Sciatic nerve (tissue), 2 donors: ENCODE data around the gene TP53TG5. TPM values are rescaled to one million over a fixed set of nuclear protein-coding genes. Genes with fewer than 3 reads are reported as not detected.
A peak's percentile ranks its signal among the peaks of the same experiment; 100 is the strongest.

Experiments
- ATAC-seq: fragments of 200-7000 bp; cut with Tn5 transposase; one replicate; pipeline ENCODE4 v1.9.1; 2020; ENCODE audit warnings: mild to moderate bottlenecking, moderate library complexity
- DNase-seq: peaks from one replicate; pipeline ENCODE4 v3.0.0-alpha.2; 2020; ENCODE audit warnings: low spot score
- intact Hi-C: fragments of 100-400 bp; cut with DNase I; formaldehyde crosslinking; loops from one replicate; pipeline ENCODE4 v1.14.2; 2022
- total RNA-seq: library from RNA; stranded (reverse); fragmentation: NEBNext Ultra II Directional; extraction: Animal tissue kit (Norgen Biotek cat#: 25700); gene quantifications from one replicate; pipeline ENCODE4 v1.2.1, GENCODE V29; 2021
- donor health status: DM: no; HTN: no; CAD: no.
- donor health status: DM: no; HTN: no; CAD: no.

TP53TG5 gene
- total RNA-seq, 1 donor from 2014 or later: not detected

GRCh38 chr20:45370571-45371160 is 7.5 kb downstream of the TP53TG5 start:
- DNase-seq (no peak), ATAC-seq (no peak)
- intact Hi-C loops: no loop called here

- intact Hi-C loops: no loop called here
- ATAC-seq (no peak), DNase-seq (no peak)
Observed at GRCh38 chr20:45368221-45368980, 9.7 kb downstream of the TP53TG5 start.

- no peak for ATAC-seq
- intact Hi-C loops: no loop called here
- no peak for DNase-seq
Observed at GRCh38 chr20:45367126-45367525, 11.0 kb downstream of the TP53TG5 start.

GRCh38 chr20:45366631-45367030 is 11.5 kb downstream of the TP53TG5 start:
- ATAC-seq (no peak), DNase-seq (peak; percentile 30)
- intact Hi-C loops: no loop called here

GRCh38 chr20:45366192-45366591 is 11.9 kb downstream of the TP53TG5 start:
- DNase-seq: no peak
- ATAC-seq: no peak
- intact Hi-C loops: no loop called here

GRCh38 chr20:45365444-45365970 is 12.6 kb downstream of the TP53TG5 start:
- DNase-seq (peak; percentile 48), ATAC-seq (no peak)
- intact Hi-C loops: no loop called here

GRCh38 chr20:45363611-45364492 is 14.3 kb downstream of the TP53TG5 start:
- DNase-seq (peak; percentile 31), ATAC-seq (no peak)
- intact Hi-C loops: no loop called here

GRCh38 chr20:45362804-45363610 is 15.1 kb downstream of the TP53TG5 start, which contains the start of gene SYS1:
TSS of gene SYS1 (plus strand) at chr20:45363156. CDS start at chr20:45363532, 376 bp downstream.
- intact Hi-C loops: no loop called here
- ATAC-seq (peak; percentile 94), DNase-seq (peak; percentile 100)

GRCh38 chr20:45361793-45362192 is 16.3 kb downstream of the TP53TG5 start:
- intact Hi-C loops: no loop called here
- ATAC-seq (no peak), DNase-seq (no peak)

- intact Hi-C loops: no loop called here
- DNase-seq (peak; percentile 72), ATAC-seq (no peak)
Observed at GRCh38 chr20:45359406-45360148, 18.5 kb downstream of the TP53TG5 start.

- peak; percentile 63 for DNase-seq
- intact Hi-C loops: no loop called here
- peak; percentile 59 for ATAC-seq
Observed at GRCh38 chr20:45359069-45359405, 19.1 kb downstream of the TP53TG5 start.

- ATAC-seq (peak; percentile 79), DNase-seq (peak; percentile 86)
- intact Hi-C loops: no loop called here
Observed at GRCh38 chr20:45358282-45359068, 19.6 kb downstream of the TP53TG5 start.

- ATAC-seq: no peak
- DNase-seq: no peak
- intact Hi-C loops: no loop called here
Observed at GRCh38 chr20:45355209-45356084, 22.7 kb downstream of the TP53TG5 start.

GRCh38 chr20:45354423-45355208 is 23.5 kb downstream of the TP53TG5 start:
- intact Hi-C loops: no loop called here
- ATAC-seq (no peak), DNase-seq (no peak)

GRCh38 chr20:45353746-45354145 is 24.4 kb downstream of the TP53TG5 start:
- intact Hi-C loops: no loop called here
- ATAC-seq: no peak
- peak; percentile 18 for DNase-seq

GRCh38 chr20:45352729-45353128 is 25.4 kb downstream of the TP53TG5 start:
- no peak for DNase-seq
- intact Hi-C loops: no loop called here
- no peak for ATAC-seq
